Panc1 (cell line): ENCODE data around the gene SKA3. TPM values are rescaled to one million over a fixed set of nuclear protein-coding genes. Genes with fewer than 3 reads are reported as not detected.

Experiments used
- ATAC-seq: fragments of 200-7000 bp; cut with Tn5 transposase; 2 replicates; pipeline ENCODE4 v1.9.1; 2020; ENCODE audit warnings: mild to moderate bottlenecking, moderate library complexity
- Bru-seq: library from RNA; stranded (reverse); fragments of 400-500 nt; gene quantifications from one replicate; lab custom pipeline; 2021; lab: Mats Ljungman, UMichigan
- BruChase-seq, 2 experiments: library from RNA; stranded (reverse); fragments of 400-500 nt; gene quantifications; one replicate each; lab custom pipeline; 2021; lab: Mats Ljungman, UMichigan
- BruUV-seq: library from RNA; stranded (reverse); fragments of 400-500 nt; replicated peaks from 2 replicates; lab custom pipeline; 2021; lab: Mats Ljungman, UMichigan
- CTCF ChIA-PET: fragments of 300-600 bp; sonication (Branson Sonifier 250); formaldehyde crosslinking; loops from one replicate; lab custom pipeline; 2022; ENCODE audit warnings: antibody characterized with exemption; lab: Charles Lee
- POLR2A ChIA-PET: fragments of 300-600 bp; sonication (Branson Sonifier 250); formaldehyde crosslinking; loops from one replicate; lab custom pipeline; 2022; ENCODE audit warnings: antibody characterized with exemption; lab: Charles Lee
- DNase-seq: peaks from one replicate; pipeline ENCODE4 v3.0.0-alpha.2; 2010; ENCODE audit warnings: low read depth, low spot score
- H3K27ac ChIP-seq: 2 replicates; pipeline ENCODE4 v1.5.1; 2011; ENCODE audit warnings: mild to moderate bottlenecking, low read length, inconsistent platforms
- H3K27me3 ChIP-seq: fragments of 200-500 bp; sonication (Bioruptor generic); 2 replicates; pipeline ENCODE4 v1.6.0; 2014; ENCODE audit warnings: low read length, inconsistent platforms; ENCODE audit not compliant: control insufficient read depth, insufficient read depth
- H3K36me3 ChIP-seq: fragments of 200-500 bp; sonication (Bioruptor generic); 2 replicates; pipeline ENCODE4 v1.5.1; 2014; ENCODE audit warnings: inconsistent platforms, mild to moderate bottlenecking, low read length, moderate library complexity; ENCODE audit not compliant: control insufficient read depth, insufficient read depth
- H3K4me1 ChIP-seq: 2 replicates; pipeline ENCODE4 v1.5.1; 2011; ENCODE audit warnings: inconsistent platforms, mild to moderate bottlenecking, low read length, moderate library complexity; ENCODE audit not compliant: control insufficient read depth, insufficient read depth
- H3K4me3 ChIP-seq, 2 experiments: 2 replicates each; pipeline ENCODE4 v1.5.1; 2011 to 2012; ENCODE audit warnings: low read depth in 2 of 2, low read length in 2 of 2, mild to moderate bottlenecking in 2 of 2, inconsistent platforms in 1 of 2, moderate library complexity in 1 of 2
- H3K9me3 ChIP-seq: fragments of 200-500 bp; sonication (Bioruptor generic); 2 replicates; pipeline ENCODE4 v1.5.1; 2014; ENCODE audit warnings: low read depth, mild to moderate bottlenecking, inconsistent platforms, low read length, moderate library complexity; ENCODE audit not compliant: control insufficient read depth, insufficient read depth
- POLR2AphosphoS5 ChIP-seq: IDR thresholded peaks from 2 replicates; pipeline ENCODE4 v1.6.1; 2012; ENCODE audit warnings: mild to moderate bottlenecking, low read depth, low read length, moderate library complexity
- REST ChIP-seq, 2 experiments: IDR thresholded peaks; 2 replicates each; pipeline ENCODE4 v1.6.1; 2011 to 2012; ENCODE audit warnings: low read depth in 2 of 2, control low read depth in 1 of 2, low read length in 1 of 2, mild to moderate bottlenecking in 1 of 2, moderate library complexity in 1 of 2; ENCODE audit not compliant: insufficient read depth in 1 of 2
- SIN3A ChIP-seq: IDR thresholded peaks from 2 replicates; pipeline ENCODE4 v1.6.1; 2012; ENCODE audit warnings: low read depth, mild to moderate bottlenecking, low read length, moderate library complexity, borderline replicate concordance; ENCODE audit not compliant: insufficient read depth
- TCF7L2 ChIP-seq: IDR thresholded peaks from 2 replicates; pipeline ENCODE4 v1.6.1; 2011; ENCODE audit warnings: mild to moderate bottlenecking, low read depth, low read length, inconsistent platforms
- in situ Hi-C: cut with HindIII; loops from 2 replicates; pipeline ENCODE4 v1.10.0; 2016; ENCODE audit warnings: low sequenced_read_pairs, low pct_unique_long_range_greater_than_20kb
- intact Hi-C: fragments of 100-400 bp; cut with micrococcal nuclease; formaldehyde crosslinking; loops from one replicate; pipeline ENCODE4 v1.10.0; 2022; ENCODE audit not compliant: unreplicated experiment
- long read RNA-seq: library from polyadenylated mRNA; unstranded; transcript quantifications from one replicate; pipeline ENCODE4 v2.0.0, GENCODE V29; 2021; ENCODE audit not compliant: unreplicated experiment
- polyA plus RNA-seq: library from polyadenylated mRNA; unstranded; fragments of >200 nt; gene quantifications from one replicate; pipeline ENCODE4 v1.2.1, GENCODE V29; 2012; ENCODE audit warnings: missing spikeins; ENCODE audit not compliant: insufficient read length
- total RNA-seq: library from RNA; stranded (reverse); gene quantifications from one replicate; pipeline ENCODE4 v1.2.1, GENCODE V29; 2021; ENCODE audit not compliant: unreplicated experiment
- TF ChIP-seq, protein P1 (sequence below): fragments of 450-650 bp; IDR thresholded peaks from 2 replicates; pipeline ENCODE4 v1.5.1; 2017; ENCODE audit warnings: mild to moderate bottlenecking

The SKA3 gene
- total RNA-seq (15.1 TPM), Bru-seq, nascent RNA (percentile 72 among the genes with signal in this experiment), BruChase-seq, experiment 1, labeled RNA remaining after a 2-hour chase (percentile 75 among the genes with signal in this experiment), BruChase-seq, experiment 2, labeled RNA remaining after a 6-hour chase (percentile 72 among the genes with signal in this experiment)
- 5.0 TPM for polyA plus RNA-seq
- long read RNA-seq, transcript SKA3-202 (9 exons, 2,919 nt), result major isoform, 5 of 11 reads
- long read RNA-seq, partial matches to known transcripts, result 1 of 11 reads
- long read RNA-seq, other reads (novel, unspliced or antisense), result 4 of 11 reads

DNA sequence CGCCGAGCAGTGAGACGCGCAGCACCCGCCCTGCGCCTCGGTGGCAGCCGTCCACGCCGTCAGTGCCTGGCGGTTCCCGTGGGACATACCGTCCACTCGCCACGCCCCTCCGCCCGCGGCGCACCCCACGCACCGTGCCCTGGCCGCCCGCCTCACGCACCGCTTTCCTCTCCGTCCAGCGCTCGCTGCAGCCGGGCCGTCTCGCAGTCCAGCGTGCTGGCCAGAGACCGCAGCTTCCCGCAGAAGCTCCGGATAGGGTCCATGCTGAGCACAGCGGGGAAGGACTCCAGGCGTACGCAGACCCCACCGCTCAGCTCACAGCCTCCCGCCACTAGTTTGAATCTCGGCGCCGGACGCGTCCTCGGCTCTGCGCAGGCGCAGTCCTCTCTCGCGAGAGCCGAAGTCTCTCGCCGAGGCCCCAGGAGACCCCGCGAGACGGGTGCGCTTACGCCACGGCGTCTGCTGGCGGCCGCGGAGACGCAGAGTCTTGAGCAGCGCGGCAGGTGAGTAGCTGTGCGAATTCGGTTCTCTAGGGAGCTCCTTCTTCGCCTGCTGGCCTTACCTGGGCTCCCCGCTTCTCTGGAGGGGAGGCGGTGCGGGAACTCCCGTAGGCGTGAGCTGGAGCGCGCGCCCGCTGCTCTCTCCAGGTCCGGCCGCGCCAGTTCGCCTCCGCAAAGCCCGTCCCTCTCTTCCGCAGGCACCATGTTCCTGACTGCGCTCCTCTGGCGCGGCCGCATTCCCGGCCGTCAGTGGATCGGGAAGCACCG, at the start of gene SKA3, which contains the start of gene MRPL57:
Gene SKA3 (minus strand): TSS at position 338 of the 767 bp plus-strand sequence. CDS start 75 bp downstream, at position 263.
Gene MRPL57 (plus strand): TSS at position 444 of the 767 bp plus-strand sequence. CDS start 259 bp downstream, at position 703.
- ChIA-PET CTCF (no interaction called here), POLR2A (no interaction called here)
- in situ Hi-C loops, result no loop called here
- no peaks in the 10 kb centered on the region for H3K9me3 ChIP-seq
- intact Hi-C loops, result no loop called here
- H3K27ac ChIP-seq, result peak within 1 kb of the TSS; percentile 92
- DNase-seq (peak; percentile 42), ATAC-seq (peak; percentile 97)
- TF ChIP-seq POLR2AphosphoS5, result peak; percentile 96
- peak; percentile 93 for TF ChIP-seq SIN3A
- 0 out of 4 replicates have a peak, but pooled peaks of 1 of the 2 experiments have one; percentile 50 for TF ChIP-seq REST (IDR thresholded peaks at IDR 0.05; ENCODE audit: insufficient read depth in 1 of 2, low read depth in 2 of 2, low read length in 1 of 2)
- TF ChIP-seq TCF7L2, result no peak
- TF ChIP-seq, protein P1, sequence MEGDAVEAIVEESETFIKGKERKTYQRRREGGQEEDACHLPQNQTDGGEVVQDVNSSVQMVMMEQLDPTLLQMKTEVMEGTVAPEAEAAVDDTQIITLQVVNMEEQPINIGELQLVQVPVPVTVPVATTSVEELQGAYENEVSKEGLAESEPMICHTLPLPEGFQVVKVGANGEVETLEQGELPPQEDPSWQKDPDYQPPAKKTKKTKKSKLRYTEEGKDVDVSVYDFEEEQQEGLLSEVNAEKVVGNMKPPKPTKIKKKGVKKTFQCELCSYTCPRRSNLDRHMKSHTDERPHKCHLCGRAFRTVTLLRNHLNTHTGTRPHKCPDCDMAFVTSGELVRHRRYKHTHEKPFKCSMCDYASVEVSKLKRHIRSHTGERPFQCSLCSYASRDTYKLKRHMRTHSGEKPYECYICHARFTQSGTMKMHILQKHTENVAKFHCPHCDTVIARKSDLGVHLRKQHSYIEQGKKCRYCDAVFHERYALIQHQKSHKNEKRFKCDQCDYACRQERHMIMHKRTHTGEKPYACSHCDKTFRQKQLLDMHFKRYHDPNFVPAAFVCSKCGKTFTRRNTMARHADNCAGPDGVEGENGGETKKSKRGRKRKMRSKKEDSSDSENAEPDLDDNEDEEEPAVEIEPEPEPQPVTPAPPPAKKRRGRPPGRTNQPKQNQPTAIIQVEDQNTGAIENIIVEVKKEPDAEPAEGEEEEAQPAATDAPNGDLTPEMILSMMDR, result no peak
- H3K27me3 ChIP-seq, result no peaks in the 10 kb centered on the region
- no TSS peak for BruUV-seq
- peaks cover 6% of the 10 kb centered on the region; the same call in 1 of the 2 replicates for H3K4me1 ChIP-seq
- H3K36me3 ChIP-seq, result peaks cover 7% of the 10 kb centered on the region
- H3K4me3 ChIP-seq, result peak within 1 kb of the TSS; percentile 68 to 80

GRCh38 chr13:21225082-21225481, 48.7 kb upstream of the SKA3 start:
- TF ChIP-seq REST (IDR thresholded peaks at IDR 0.05; ENCODE audit: insufficient read depth in 1 of 2, low read depth in 2 of 2, low read length in 1 of 2) (no peak), SIN3A (no peak), TCF7L2 (no peak), POLR2AphosphoS5 (no peak)
- TF ChIP-seq, protein P1, result no peak
- intact Hi-C loops (no loop called here), in situ Hi-C loops (no loop called here)
- no peaks in the 10 kb centered on the region for H3K36me3 ChIP-seq
- H3K27ac ChIP-seq, result no peak overlapping the region
- no peaks in the 10 kb centered on the region; the same call in 1 of the 2 replicates for H3K9me3 ChIP-seq
- DNase-seq (no peak), ATAC-seq (no peak)
- H3K27me3 ChIP-seq, result no peaks in the 10 kb centered on the region; the same call in 1 of the 2 replicates
- no TSS peak for BruUV-seq
- H3K4me1 ChIP-seq, result no peaks in the 10 kb centered on the region
- CTCF ChIA-PET, result no interaction called here
- POLR2A ChIA-PET, result no interaction called here
- H3K4me3 ChIP-seq, result no peak overlapping the region
